Ishikawa (cell line): ENCODE data around the gene GRID2.

Experiments
- CEBPB ChIP-seq: IDR thresholded peaks from 2 replicates; pipeline ENCODE4 v1.6.1; 2012
- CREB1 ChIP-seq: IDR thresholded peaks from 2 replicates; pipeline ENCODE4 v1.6.1; 2012; ENCODE audit warnings: low read depth
- EGR1 ChIP-seq: IDR thresholded peaks from 2 replicates; pipeline ENCODE4 v1.6.1; 2012
- EP300 ChIP-seq: IDR thresholded peaks from 2 replicates; pipeline ENCODE4 v1.6.1; 2012; ENCODE audit warnings: borderline replicate concordance
- FOXM1 ChIP-seq: IDR thresholded peaks from 2 replicates; pipeline ENCODE4 v1.6.1; 2012; ENCODE audit warnings: low read depth, borderline replicate concordance
- NFIC ChIP-seq: IDR thresholded peaks from 2 replicates; pipeline ENCODE4 v1.6.1; 2012
- RAD21 ChIP-seq: IDR thresholded peaks from 2 replicates; pipeline ENCODE4 v1.6.1; 2012; ENCODE audit warnings: low read depth
- TAF1 ChIP-seq: IDR thresholded peaks from 2 replicates; pipeline ENCODE4 v1.6.1; 2012; ENCODE audit warnings: low read depth, mild to moderate bottlenecking
- TCF12 ChIP-seq: IDR thresholded peaks from 2 replicates; pipeline ENCODE4 v1.6.1; 2012; ENCODE audit warnings: low read depth
- TEAD4 ChIP-seq: IDR thresholded peaks from 2 replicates; pipeline ENCODE4 v1.6.1; 2012
- YY1 ChIP-seq: IDR thresholded peaks from 2 replicates; pipeline ENCODE4 v1.6.1; 2012; ENCODE audit warnings: low read depth
- ZBTB7A ChIP-seq: IDR thresholded peaks from 2 replicates; pipeline ENCODE4 v1.6.1; 2012; ENCODE audit warnings: low read depth
- TF ChIP-seq, protein P1 (sequence below): IDR thresholded peaks from 2 replicates; pipeline ENCODE4 v1.6.1; 2012
- TF ChIP-seq, protein P2 (sequence below): IDR thresholded peaks from 2 replicates; pipeline ENCODE4 v1.6.1; 2012
- TF ChIP-seq, protein P3 (sequence below): IDR thresholded peaks from 2 replicates; pipeline ENCODE4 v1.6.1; 2012; ENCODE audit warnings: low read depth, mild to moderate bottlenecking

The GRID2 gene

DNA sequence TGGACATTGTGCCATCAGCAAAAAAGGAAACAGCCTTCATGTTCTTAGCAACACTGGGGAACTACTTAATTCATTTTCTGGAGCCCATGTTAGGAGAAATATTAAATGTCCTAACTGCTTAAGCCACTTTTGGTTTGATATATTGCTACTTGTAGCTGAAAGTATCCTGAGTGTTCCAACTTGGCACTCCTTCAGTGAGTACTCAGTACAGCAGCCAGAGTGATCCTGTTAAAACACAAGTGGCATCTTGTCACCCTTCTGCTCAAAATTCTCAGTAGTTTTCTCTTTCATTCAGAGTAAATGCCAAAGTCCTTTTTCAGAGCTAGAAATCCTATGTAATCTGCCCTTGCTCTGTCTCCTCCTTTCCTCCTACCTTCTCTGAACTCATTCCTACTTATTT lies 522.0 kb downstream of the GRID2 start:
- no peak for TF ChIP-seq NFIC
- TF ChIP-seq TCF12: no peak
- no peak for TF ChIP-seq YY1
- TF ChIP-seq, protein P1, sequence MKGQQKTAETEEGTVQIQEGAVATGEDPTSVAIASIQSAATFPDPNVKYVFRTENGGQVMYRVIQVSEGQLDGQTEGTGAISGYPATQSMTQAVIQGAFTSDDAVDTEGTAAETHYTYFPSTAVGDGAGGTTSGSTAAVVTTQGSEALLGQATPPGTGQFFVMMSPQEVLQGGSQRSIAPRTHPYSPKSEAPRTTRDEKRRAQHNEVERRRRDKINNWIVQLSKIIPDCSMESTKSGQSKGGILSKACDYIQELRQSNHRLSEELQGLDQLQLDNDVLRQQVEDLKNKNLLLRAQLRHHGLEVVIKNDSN: no peak
- TF ChIP-seq, protein P2, sequence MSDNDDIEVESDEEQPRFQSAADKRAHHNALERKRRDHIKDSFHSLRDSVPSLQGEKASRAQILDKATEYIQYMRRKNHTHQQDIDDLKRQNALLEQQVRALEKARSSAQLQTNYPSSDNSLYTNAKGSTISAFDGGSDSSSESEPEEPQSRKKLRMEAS: no peak
- TF ChIP-seq EGR1: no peak
- TF ChIP-seq EP300: no peak
- no peak for TF ChIP-seq CREB1
- TF ChIP-seq, protein P3, sequence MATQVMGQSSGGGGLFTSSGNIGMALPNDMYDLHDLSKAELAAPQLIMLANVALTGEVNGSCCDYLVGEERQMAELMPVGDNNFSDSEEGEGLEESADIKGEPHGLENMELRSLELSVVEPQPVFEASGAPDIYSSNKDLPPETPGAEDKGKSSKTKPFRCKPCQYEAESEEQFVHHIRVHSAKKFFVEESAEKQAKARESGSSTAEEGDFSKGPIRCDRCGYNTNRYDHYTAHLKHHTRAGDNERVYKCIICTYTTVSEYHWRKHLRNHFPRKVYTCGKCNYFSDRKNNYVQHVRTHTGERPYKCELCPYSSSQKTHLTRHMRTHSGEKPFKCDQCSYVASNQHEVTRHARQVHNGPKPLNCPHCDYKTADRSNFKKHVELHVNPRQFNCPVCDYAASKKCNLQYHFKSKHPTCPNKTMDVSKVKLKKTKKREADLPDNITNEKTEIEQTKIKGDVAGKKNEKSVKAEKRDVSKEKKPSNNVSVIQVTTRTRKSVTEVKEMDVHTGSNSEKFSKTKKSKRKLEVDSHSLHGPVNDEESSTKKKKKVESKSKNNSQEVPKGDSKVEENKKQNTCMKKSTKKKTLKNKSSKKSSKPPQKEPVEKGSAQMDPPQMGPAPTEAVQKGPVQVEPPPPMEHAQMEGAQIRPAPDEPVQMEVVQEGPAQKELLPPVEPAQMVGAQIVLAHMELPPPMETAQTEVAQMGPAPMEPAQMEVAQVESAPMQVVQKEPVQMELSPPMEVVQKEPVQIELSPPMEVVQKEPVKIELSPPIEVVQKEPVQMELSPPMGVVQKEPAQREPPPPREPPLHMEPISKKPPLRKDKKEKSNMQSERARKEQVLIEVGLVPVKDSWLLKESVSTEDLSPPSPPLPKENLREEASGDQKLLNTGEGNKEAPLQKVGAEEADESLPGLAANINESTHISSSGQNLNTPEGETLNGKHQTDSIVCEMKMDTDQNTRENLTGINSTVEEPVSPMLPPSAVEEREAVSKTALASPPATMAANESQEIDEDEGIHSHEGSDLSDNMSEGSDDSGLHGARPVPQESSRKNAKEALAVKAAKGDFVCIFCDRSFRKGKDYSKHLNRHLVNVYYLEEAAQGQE: no peak
- TF ChIP-seq FOXM1: no peak
- no peak for TF ChIP-seq TAF1

DNA sequence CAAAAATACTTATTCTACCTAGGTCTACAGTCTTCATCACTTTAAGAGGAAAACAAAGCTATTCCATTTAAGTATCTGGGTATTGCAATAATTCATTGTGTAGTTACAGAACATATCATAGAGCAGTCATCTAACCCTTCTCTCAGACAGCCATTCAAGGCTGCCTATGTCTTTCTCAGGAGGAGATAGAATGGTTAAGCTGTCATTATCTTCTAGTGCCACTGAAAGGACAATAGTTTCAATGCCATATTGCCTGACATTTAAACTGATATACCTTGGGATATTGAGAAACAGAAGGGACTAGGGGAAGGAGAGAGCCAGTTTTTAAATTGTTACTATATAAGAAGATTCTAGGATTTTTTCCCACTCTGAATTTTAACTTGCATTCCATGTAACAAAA lies 527.0 kb downstream of the GRID2 start:
- TF ChIP-seq ZBTB7A (no peak), EGR1 (no peak), EP300 (no peak), FOXM1 (no peak), CREB1 (no peak), YY1 (no peak), RAD21 (no peak), CEBPB (no peak), NFIC (no peak), TCF12 (no peak)
- TF ChIP-seq, protein P2: no peak

DNA sequence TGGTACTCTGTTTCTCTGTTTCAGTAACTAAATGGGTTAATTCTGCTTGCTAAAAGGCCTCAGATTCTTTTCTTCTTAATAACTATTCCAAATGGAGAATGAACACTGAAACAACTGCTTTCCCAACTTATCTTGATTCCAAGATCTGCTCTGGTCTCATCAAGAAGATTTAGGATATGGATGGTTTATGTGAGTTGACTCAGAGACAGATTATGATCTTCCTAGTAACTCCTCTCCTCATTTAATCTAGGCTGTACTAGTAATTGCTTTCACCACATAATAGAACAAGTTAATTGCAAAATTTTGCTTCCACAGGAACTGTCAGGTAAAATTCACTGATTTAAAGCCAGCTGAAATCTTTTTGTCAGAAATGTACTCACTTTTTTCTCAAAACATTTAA lies 537.1 kb downstream of the GRID2 start:
- TF ChIP-seq ZBTB7A: no peak
- TF ChIP-seq NFIC: no peak
- no peak for TF ChIP-seq CEBPB
- TF ChIP-seq, protein P2: no peak
- TF ChIP-seq YY1: no peak
- TF ChIP-seq EP300: no peak
- TF ChIP-seq, protein P1: no peak
- TF ChIP-seq RAD21: no peak
- no peak for TF ChIP-seq TAF1
- TF ChIP-seq EGR1: no peak
- TF ChIP-seq, protein P3: no peak
- TF ChIP-seq CREB1: no peak
- TF ChIP-seq FOXM1: no peak
- no peak for TF ChIP-seq TCF12
- TF ChIP-seq TEAD4: no peak

DNA sequence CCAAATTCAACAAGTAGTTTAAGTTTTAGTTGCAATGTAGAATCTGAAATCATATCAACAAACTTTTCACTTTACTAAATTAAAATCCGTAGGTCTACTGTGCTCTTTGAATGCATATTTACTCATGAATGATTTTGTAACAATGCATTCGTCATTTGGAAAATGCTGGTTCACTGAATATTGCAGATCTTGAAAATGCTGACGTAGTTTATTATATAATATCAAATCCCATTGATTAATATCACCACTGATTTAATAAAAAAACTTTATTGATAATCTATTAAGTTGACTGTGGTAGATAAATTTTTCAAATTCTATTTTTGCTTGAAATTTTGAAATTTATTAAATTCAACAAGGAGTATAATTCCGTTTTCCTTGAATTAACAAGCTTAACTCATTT lies 540.0 kb downstream of the GRID2 start:
- TF ChIP-seq, protein P3: no peak
- TF ChIP-seq, protein P2: no peak
- TF ChIP-seq NFIC (no peak), TCF12 (no peak), EP300 (no peak), TAF1 (no peak), CEBPB (no peak), TEAD4 (no peak), EGR1 (no peak), CREB1 (no peak), FOXM1 (no peak), ZBTB7A (no peak), RAD21 (no peak), YY1 (no peak)
- TF ChIP-seq, protein P1: no peak
